Right renal cortex interstitium (tissue), 3 donors: ENCODE results near the gene HACD4. TPM values are rescaled to one million over a fixed set of nuclear protein-coding genes. Genes with fewer than 3 reads are reported as not detected.

Experiments used
- DNase-seq, 3 donors: peaks; one replicate each; pipeline ENCODE4 v3.0.0-alpha.2; 2013; ENCODE audit warnings: low read depth in 3 of 3, low spot score in 2 of 3
- polyA plus RNA-seq, 3 donors: library from polyadenylated mRNA; unstranded; fragments of 120-200 nt; gene quantifications; one replicate each; pipeline ENCODE4 v1.2.1, GENCODE V29; 2013; ENCODE audit not compliant: insufficient read length in 3 of 3

Gene HACD4, protein sequence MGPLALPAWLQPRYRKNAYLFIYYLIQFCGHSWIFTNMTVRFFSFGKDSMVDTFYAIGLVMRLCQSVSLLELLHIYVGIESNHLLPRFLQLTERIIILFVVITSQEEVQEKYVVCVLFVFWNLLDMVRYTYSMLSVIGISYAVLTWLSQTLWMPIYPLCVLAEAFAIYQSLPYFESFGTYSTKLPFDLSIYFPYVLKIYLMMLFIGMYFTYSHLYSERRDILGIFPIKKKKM
- polyA plus RNA-seq, result 1 to 10 TPM; 2.8 to 3.4 (median 3.1) TPM

DNA sequence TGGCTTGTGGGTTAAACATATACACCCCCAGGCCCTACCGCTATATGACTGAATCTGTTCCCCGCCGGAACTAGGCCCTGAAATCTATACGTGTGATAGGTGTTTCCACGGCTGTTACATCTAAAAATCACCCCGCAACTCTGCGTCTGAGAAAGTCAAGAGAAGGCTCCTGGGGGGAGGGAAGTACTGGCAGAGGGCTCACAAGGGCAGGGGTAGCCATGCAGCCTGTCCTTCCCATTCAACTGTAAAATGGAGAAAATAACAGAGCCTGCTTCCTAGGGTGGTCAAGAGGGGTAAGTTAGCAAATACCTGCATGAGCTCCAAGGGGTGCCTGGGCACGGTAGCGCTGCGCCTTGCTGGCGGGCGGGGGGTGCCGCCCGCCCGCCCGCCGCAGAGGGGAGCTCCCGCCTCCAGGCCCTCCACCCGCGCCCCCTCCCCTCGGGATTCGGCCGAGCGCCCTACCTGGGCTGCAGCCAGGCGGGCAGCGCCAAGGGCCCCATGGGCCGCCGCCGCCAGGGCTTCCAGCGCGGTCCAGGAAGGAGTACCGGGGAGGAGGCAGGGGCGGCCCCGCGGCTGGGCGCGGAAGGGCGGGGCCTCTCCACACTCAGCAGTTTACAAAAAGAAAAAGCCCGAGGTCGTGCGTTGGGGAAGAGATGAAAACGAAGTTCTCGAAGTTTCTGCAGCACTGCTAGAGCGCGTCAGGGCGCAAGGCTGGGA, at the start of gene HACD4:
HACD4 (minus strand) TSS at position 550 of the 717 bp plus-strand sequence; CDS start at position 500, 50 bp downstream.
- peak in 2 of 3 donors; percentile 19 to 32 for DNase-seq

DNA sequence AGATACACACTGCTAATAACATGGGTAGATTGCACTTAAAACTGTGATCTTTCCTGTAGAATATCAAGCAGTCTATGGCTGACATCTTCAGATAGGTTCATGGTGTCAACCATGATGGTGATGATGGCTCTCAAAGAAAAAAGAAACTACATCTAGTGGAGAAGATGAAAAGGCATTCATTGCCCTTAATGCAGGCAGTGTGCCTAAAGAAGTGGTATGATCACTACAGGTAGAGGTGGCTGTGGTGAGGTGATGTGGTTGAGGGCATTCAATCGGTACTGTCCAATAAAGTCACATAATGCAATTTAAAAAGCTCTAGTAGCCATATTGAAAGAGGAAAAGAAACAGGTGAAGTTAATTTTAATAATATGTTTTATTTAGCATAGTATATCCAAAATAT, 49.4 kb upstream of the HACD4 start:
- DNase-seq, result no peak

DNA sequence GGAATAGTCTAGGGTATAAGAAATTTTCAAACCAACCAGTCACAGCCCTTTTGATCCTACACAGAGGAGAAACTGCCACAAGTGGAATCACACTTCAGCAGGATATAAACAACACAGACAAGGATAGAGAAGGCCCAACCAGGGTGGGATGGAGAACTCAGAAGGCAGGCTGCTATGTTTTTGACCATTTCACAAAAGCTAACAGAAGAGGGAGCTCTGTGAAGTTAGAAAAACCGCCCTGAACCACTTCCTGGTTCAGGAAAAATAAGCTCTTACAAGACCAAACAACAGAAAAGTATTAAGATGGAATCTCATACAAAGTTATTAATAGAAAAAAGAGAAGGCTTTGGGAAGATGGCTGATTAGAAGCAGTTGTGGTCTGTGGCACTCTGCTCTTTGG, 47.3 kb upstream of the HACD4 start:
- DNase-seq, result no peak

DNA sequence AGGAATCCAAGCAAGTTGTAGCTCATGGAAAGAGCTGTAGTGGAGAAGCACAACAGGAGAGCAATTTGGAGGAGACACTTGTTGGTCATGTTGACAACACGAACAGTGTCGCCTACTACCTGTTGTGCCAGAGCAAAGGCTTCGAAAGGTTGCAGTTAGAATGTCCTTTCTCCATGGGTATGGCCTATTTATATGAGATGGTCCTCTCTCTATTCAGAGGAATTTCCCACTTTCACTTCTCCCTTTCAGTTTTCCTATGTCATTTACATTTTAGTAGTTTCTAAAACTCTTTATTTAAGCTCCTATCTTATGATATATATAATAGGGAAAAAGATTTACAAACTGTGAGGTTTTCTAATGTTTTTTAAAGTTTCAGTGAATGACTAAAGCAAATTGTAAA, 46.3 kb upstream of the HACD4 start, which contains the start of gene IFNB1:
IFNB1 (minus strand) TSS at position 162 of the 400 bp plus-strand sequence; CDS start at position 89, 73 bp downstream.
- no peak for DNase-seq

DNA sequence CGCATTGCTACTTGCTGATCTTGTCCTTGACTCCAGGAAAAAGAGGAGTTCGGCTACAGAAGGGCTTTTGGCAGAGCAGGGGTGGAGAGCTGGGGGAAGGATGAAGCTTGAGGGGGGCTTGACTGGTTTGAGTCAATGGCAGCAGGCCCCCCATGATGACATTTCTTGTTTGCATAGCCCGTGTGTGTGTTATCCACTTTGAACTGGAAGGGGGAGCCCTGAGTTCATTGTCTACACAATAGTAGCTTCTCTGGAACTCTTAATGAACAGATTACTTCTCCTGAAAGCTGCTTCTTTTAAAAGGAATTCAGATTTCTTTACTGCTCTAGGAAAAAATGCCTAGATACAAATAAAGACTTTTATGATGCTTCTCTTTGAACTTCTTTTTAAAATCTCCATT, 44.0 kb upstream of the HACD4 start:
- DNase-seq, result no peak

DNA sequence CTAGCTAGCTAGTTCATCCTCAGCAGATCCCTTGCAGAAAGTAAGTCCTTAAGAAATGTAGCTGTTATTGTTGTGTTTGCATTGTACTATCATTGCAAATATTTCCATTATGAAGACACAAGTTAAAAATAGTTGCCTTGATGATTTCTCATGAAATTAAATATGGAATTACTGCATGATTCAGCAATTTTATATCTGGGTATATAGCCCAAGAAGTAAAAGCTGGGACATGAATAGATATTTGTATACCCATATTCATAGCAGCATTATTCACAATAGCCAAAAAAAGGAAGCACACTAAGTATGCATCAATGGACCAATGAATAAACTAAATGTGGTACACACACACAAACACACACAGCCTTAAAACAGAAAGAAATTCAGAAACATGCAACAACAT, 39.5 kb upstream of the HACD4 start:
- no peak for DNase-seq

DNA sequence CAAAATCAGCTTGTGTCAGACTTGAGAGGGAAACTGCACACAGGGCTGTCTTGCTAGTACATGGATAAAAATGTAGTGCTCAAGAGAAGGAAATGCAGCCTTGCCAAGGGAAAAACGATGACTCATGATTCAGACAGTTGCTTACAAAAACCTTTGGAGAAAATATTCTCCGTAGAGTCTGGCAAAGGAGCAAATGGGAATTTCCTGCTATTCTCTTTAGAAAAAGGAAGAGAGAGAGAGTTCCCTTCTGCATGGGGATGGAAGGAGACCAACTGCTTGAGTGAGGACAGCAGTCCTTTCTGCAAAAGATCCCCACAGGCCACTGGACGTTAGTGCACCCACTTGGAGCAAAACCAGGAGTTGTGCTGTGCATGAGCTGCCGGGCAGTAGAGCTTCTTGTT, 38.7 kb upstream of the HACD4 start:
- peak in 2 of 3 donors; percentile 4 to 8 for DNase-seq

DNA sequence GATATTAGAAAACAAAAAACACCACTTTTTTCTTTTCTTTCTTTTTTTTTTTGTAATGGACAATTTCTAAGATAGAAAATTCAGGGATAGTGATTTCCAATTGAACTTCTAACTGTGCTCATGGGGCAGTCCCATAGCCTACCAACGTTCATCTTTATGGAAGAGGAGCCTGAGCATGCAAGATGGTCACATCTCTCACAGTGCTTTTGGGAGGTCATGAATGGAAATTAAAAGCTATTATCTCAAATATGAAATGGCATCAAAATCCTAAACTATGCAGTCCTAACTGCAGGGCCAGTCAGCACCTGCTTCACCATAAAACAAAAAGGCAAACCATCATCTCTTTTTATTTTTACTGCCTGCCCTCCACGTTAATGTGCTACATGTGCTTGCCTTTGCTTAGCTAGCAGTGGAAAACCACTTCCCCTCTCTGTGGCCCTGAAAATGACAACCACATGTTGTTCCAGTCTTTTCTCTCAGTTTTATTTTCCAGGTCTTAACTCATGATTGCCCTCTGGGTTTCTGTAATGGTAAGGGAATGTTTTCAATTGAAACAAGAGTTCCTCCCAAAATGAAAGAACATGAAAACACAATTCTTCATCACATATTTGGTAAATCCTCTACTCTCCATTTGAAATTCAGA, 29.6 kb upstream of the HACD4 start:
- DNase-seq, result no peak

DNA sequence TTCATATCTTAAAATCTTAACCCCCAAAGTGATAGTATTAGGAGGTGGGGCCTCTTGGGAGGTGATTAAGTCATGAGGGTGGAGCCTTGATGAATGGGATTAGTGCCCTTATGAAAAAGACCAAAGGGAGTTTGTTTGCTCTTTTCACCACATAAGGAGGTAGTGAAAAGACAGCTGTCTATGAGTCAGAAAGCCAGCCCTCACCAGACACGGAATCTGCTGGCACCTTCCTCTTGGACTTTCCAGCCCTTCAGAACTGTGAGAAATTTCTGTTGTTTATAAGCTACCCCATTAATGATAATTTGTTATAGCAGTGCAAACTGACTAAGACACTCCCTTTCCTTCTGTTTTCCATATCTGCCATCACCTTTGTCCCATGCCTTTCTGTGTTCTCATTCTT, 25.5 kb upstream of the HACD4 start:
- no peak for DNase-seq

DNA sequence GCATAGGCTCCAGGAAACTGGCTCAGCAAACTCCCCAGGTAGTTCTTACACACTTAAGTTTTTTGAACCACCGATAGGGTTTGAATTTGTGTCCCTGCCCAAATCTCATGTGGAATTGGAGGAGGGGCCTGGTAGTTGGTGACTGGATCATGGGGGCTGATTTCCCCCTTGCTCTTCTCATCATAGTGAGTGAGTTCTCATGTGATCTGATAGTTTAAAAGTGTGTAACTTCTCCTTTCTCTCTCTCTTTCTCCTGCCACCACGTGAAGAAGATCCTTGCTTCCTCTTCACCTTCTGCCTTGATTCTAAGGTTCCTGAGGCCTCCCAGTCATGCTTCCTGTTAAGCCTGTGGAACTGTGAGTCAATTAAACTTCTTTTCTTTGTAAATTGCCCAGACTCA, 22.4 kb upstream of the HACD4 start:
- DNase-seq, result no peak

DNA sequence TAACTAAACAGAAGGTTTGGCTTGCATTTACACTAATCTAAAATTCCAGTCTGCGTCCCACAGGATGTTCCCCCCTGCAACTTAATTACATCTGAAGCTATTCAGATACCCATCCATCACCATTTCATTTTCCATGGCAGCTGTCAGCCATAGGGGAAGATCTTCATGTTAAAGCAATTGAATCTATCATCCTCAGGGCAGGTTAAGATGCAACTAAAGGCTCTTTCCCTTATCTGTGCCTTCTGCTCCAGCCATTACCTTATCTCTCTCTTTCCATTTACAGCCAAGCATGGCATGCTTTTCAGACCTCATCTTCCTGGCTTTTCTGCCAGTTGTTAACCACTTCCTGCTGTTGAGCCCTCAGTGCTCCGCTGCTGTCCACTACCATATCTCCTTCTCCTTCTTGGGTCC, 15.8 kb upstream of the HACD4 start:
- no peak for DNase-seq

DNA sequence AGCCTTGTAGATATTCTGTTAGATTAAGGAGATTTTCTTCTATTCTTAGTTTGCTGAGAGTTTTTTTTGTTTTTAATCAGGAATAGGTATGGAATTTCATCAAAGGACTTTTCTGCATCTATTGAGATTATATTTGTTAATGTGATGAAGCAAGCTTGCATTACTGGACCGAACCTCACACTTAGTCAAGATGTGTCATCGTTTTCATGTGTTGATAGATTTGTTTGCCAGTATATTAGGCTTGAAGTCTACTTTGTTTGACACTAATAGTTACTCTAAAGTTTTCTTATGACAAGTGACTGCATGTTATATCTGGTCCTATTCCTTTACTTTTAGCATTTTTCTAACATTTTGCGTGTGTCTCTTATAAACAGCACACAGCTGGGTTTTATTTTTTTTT, 12.4 kb upstream of the HACD4 start:
- DNase-seq, result no peak

DNA sequence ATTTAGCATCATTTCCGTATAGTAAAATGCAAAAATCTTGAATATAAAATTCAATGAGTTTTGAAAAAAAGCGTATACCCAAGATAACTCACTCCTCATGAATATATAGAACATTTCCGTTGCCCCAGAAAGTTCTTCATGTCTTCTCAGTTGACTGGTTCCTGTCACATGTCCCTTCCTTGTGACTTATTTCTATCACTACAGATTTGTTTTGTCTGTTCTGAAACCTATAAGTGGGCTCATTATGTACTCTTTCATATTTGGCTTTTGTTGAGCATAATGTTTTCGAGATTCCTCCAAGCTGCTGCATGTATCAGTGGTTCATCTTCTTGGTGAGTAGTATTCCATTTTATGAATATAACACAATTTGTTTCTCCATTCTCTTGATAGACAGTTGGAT, 11.0 kb upstream of the HACD4 start:
- no peak for DNase-seq

DNA sequence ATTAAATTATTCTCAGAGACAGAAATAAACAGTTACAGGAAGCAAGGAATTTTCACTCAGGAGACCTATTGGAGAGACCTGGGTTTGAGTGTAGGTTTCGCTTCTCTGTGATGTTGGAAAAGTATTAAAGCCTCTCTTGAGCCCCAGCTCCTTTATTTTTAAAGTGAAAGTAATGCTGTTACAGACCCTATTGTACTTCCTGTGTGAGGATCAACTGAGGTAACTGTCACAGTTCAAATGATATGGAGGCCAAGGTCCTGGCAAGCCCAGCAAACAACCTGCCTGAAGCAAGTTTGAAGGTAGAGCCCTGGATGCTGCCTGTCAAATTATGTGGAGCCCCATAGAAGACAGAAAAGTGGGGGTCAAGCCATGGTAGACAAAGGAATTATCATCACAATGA, 7.9 kb upstream of the HACD4 start:
- DNase-seq, result no peak

DNA sequence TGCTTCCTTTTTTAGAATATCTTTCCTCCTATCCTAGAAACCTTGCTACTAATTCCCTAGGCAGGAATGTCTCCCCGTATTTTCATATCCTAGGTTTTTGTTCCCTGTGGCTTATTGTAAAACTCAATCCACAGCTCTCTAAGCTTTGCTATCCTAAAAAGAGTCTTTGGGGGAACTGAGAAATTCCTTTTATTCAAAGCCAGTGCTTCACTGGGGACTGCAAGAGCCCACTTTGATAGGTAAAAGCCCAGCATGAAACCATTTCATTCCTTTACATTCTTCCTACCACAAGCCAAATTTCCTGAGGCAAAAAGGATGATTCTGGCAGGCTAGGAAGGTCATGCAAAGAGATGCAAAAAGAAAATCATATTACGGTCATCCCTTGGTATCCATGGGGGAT, 5.8 kb upstream of the HACD4 start:
- DNase-seq, result no peak

DNA sequence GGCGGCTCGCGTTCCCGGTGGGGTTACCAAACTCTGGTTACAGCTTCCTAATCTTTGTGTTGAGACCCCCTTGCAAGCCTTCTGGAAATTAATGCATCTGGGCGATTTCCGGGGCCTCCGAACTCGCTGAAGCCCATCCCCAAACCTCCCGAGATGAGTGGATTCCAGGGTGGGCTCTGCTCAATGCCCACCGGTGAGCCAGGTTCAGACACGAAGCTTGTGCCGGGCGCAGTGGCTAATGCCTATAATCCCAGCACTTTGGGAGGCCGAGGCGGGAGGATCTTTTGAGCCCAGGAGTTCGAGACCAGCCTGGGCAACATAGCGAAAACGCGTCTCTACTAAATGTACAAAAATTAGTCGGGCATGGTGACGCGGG, 356 bp upstream of the HACD4 start:
- no peak for DNase-seq

DNA sequence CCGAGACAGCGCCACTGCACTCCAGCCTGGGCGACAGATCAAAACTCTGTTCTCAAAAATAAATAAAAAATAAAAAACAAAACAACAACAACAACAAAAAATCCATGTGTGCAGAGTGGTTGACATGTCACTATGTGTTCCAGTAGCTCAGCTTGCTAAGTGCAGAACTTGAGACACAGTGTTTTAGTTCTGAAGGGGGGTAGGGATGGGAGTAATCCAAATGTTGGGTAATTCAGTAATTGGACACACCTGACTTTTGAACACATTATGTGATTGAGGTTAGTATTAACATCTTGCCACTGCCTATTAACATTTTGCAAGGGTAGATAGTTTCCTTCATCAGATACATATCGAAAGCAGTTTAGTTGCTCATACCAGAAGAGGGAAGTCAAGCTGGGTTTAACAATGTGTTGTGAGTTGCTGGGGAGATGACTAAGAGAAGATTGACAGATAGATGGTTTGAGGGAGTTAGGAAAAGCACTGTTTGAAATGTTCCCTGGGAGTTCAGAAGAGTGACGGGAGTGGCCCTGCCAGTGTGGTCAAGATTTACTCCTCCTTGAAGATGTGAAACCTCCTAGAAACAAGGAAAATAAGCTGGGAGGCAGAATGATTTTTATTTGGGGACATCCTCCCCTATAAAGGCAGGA, 928 bp downstream of the HACD4 start:
- DNase-seq, result no peak

DNA sequence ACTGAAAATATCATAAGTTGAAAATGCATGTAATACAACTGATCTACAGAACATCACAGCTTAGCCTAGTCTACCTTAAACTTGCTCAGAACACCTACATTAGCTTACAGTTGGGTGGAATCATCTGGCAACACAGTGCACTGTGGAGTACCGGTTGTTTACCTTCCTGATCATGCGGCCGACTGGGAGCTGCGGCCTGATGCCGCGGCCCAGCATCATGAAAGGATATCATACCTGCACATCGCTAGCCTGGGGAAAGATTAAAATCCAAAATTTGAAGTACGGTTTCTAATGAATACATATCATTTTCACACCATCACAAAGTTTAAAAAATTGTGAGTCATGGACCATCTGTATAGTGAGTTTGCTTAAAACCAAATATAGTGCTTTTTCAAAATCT, 1.8 kb downstream of the HACD4 start:
- no peak for DNase-seq

DNA sequence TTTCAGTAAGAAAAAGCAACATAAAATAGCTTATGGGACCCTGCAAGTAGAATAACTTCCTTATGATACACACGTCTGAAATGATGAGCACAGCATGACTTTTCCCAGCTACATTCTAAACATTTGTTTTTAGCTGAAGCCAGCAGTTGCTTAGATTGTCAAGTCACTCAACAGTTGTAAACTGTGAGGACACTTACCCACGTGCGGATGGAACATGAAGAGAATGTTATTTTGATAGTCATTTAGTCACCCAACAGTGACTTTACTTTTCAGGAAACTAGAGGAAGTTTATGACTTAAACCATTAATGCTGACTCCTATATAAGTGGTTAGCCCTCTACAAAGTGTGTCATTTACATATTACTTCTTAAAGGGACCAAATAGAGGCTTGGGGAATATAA, 3.0 kb downstream of the HACD4 start:
- DNase-seq, result no peak

DNA sequence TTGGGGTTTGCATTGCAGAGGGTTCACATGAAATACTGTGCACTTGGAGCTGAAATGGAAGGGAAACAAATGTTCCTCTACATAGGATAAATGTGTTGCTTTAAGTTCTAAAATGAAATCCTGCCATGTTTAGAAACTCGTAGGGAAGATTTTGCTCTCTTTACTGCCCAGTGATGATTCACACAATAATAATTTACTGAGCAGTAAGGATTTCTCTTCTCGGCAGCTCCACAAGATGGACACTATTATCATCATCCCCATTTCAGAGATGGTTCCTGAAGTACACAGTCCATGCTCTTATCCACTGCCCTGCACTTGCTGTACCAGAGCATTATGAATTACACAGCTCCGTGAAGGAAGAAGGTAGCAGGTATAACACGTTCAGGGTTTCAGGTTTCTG, 4.1 kb downstream of the HACD4 start:
- DNase-seq, result no peak

DNA sequence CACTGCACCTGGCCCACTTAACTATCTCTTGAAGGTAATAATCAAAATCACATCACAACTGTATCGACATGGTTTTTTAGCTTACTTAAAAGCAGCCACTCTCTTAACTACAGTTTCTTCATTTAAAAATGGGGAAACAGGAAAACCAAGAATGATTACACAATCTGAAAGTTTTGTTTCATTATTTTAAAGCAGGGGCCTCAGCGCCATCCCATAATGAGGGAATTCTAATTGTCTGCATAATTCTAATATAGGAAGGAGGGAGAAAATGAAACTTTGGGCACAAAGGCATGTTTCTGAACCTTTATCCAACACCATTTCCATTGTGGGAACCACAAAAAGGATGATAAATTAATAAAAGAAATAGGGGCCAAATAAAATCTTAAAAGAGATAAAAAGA, 7.6 kb downstream of the HACD4 start:
- DNase-seq, result no peak
